Subcutaneous adipose tissue (tissue), 4 donors: Measurements from ENCODE around the gene CABCOCO1. TPM values are rescaled to one million over a fixed set of nuclear protein-coding genes. Genes with fewer than 3 reads are reported as not detected.

Experiments
- CTCF ChIP-seq: fragments of 450-650 bp; IDR thresholded peaks from one replicate; pipeline ENCODE4 v1.5.1; 2016; ENCODE audit warnings: low read depth, mild to moderate bottlenecking, control low read depth, antibody characterized with exemption, moderate library complexity
- total RNA-seq, 4 donors: library from RNA; depleted of rRNA; stranded (reverse); fragments of >200 nt; gene quantifications; one replicate each; pipeline ENCODE4 v1.1.0, GENCODE V29; 2016

The CABCOCO1 gene
- total RNA-seq, 4 donors from 2014 or later, result 0.22 to 0.82 TPM; not detected in 2

- TF ChIP-seq CTCF, result no peak
Measured at GRCh38 chr10:61692447-61693010, 29.8 kb downstream of the CABCOCO1 start.

- TF ChIP-seq CTCF, result no peak
Measured at GRCh38 chr10:61698968-61699655, 36.4 kb downstream of the CABCOCO1 start.

GRCh38 chr10:61701055-61701705 is 38.5 kb downstream of the CABCOCO1 start:
- TF ChIP-seq CTCF, result no peak

DNA sequence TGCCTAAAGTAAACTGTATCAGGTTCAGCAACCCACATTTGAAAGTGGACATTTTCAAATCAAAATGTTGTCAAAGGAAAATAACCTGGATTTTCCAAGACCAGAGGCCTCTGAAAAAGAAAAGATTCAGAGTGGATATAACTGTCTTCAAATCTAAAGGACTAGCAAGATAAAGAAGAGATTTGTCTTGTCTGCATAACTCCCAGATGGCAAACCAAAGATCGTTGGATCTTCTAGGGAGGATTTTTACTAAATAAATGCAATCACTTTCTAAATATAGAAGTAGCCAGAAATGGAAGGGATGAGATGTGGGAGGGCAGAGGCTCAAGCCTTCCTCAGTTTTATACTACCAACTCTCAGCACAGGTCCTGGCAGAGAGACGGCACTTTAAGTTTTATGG is 39.0 kb downstream of the CABCOCO1 start:
- TF ChIP-seq CTCF, result no peak

GRCh38 chr10:61702584-61702983 is 39.9 kb downstream of the CABCOCO1 start:
- TF ChIP-seq CTCF, result no peak

DNA sequence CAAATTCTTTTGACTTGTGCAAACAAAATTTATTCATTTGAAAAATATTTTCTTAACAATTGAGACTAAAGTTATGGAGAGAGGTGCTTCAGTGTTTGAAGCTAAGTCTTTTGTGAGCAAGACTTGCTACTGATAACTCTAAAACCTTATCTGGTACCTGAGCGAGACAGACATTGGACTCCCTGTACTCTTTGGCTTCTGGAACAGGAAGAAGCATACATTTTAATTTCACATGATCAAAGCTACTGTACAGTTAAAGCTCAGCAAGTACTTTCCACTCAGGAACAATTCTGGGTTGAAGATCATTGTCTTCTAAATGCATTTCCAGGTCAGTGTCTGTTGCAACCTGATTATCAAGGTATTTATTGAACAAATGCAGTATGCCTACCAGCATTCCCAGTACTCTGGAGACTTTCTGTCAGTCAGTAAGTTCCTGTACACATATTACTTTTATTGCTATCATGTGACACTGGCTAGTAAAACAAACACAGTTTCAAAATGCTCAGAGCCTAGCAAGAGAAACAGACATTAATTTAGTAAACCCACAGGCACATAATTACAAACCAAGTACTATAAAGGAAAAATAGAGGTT is 42.4 kb downstream of the CABCOCO1 start:
- no peak for TF ChIP-seq CTCF

GRCh38 chr10:61708846-61709245 is 46.1 kb downstream of the CABCOCO1 start:
- no peak for TF ChIP-seq CTCF
